Measurements from ENCODE around the gene ZBTB8OS. TPM values are rescaled to one million over a fixed set of nuclear protein-coding genes. Genes with fewer than 3 reads are reported as not detected.

ZBTB8OS gene
- total and polyA plus RNA-seq, 2 donors (not counting 3 experiments of a cell fraction or from before 2014, with no cell fraction given): 28.3 to 38.0 TPM

DNA sequence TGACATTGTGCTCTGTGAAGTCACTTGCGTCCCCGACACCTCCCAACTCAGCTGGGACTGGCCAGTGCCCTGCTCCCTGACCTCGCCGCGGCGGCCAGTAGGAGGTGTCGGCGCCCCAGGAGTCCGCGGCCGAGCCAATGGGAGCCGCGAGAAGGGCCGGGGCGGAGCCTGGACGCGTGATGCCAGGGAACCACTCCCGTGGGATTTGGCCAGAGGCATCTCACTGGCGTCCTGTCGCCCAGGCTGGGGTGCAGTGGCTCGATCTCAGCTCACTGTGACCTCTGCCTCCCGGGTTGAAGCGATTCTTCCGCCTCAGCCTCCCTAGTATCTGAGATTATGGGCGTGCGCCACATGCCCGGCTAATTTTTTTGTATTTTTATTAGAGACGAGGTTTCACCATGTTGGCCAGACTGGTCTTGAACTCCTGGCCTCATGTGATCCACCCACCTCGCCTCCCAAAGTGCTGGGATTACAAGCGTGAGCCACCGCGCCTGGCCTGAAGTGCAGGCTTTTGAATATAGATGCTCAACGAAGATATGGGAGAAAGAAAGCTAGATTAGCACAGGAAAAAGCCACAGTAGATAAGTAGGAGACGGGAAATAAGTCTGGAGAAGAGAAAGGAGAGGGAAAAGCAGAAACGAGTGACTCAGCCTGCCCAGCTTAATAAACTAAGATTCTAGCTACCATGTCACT is 38.0 kb downstream of the ZBTB8OS start:
- Histone ChIP-seq H4K20me1 (replicated peaks; ENCODE audit: control insufficient read depth, extremely low read depth, insufficient read depth, low read length) (no peaks in the 10 kb centered on the region), H3K27me3 (ENCODE audit: control insufficient read depth in 2 of 2, insufficient read depth in 2 of 2, low read length in 2 of 2) (no peaks in the 10 kb centered on the region), H3K4me3 (replicated peaks in 1 of 3; ENCODE audit: insufficient read depth in 1 of 3, low read depth in 1 of 3, low read length in 3 of 3) (peak overlapping the region; percentile 9 to 48 (median 44)), H3K9ac (replicated peaks; ENCODE audit: extremely low read depth, insufficient read depth, low read length) (peak overlapping the region; percentile 50), H3K79me2 (ENCODE audit: control insufficient read depth, insufficient read depth, low read length) (no peaks in the 10 kb centered on the region), H3K4me1 (ENCODE audit: control insufficient read depth, extremely low read depth, insufficient read depth, low read length) (no peaks in the 10 kb centered on the region), H3K27ac (ENCODE audit: insufficient read depth, low read depth, low read length) (peak overlapping the region; percentile 29), H3K9me3 (replicated peaks; ENCODE audit: control insufficient read depth, insufficient read depth, low read length) (no peaks in the 10 kb centered on the region), H3K9me1 (replicated peaks; ENCODE audit: control insufficient read depth, extremely low read depth, insufficient read depth, low read length) (no peaks in the 10 kb centered on the region), H3K36me3 (ENCODE audit: control insufficient read depth in 2 of 2, extremely low read depth in 1 of 2, insufficient read depth in 2 of 2, low read length in 2 of 2) (no peaks in the 10 kb centered on the region), H2AFZ (ENCODE audit: low read depth, low read length) (peak overlapping the region; percentile 73), H3K4me2 (ENCODE audit: insufficient read depth, low read length) (peak overlapping the region; percentile 56)
- DNase-seq (ENCODE audit: low read depth, low spot score) (peak; percentile 86), FAIRE-seq (peak; percentile 94)
- CTCF ChIA-PET: interaction anchor here (0.7 to 2.6 kb wide), 2 partner anchors 10 to 92 kb away, joined by 3 to 8 read pairs; no protein-coding TSS in a partner anchor
- POLR2A ChIA-PET: no interaction called here
- TF ChIP-seq POLR2A (IDR thresholded peaks at IDR 0.05; ENCODE audit: low read depth, low read length) (peak; percentile 90), POLR2AphosphoS5 (IDR thresholded peaks at IDR 0.05; ENCODE audit: insufficient read depth, low read depth, low read length) (peak; percentile 80), JUN (IDR thresholded peaks at IDR 0.05; ENCODE audit: borderline replicate concordance, insufficient read depth, insufficient read length, low read depth) (no peak), GATA2 (IDR thresholded peaks at IDR 0.05; ENCODE audit: insufficient read depth, insufficient read length, low read depth, low read length) (peak; percentile 36), MYC (IDR thresholded peaks at IDR 0.05; ENCODE audit: low read depth, low read length) (no peak)
- TF ChIP-seq, protein P1, sequence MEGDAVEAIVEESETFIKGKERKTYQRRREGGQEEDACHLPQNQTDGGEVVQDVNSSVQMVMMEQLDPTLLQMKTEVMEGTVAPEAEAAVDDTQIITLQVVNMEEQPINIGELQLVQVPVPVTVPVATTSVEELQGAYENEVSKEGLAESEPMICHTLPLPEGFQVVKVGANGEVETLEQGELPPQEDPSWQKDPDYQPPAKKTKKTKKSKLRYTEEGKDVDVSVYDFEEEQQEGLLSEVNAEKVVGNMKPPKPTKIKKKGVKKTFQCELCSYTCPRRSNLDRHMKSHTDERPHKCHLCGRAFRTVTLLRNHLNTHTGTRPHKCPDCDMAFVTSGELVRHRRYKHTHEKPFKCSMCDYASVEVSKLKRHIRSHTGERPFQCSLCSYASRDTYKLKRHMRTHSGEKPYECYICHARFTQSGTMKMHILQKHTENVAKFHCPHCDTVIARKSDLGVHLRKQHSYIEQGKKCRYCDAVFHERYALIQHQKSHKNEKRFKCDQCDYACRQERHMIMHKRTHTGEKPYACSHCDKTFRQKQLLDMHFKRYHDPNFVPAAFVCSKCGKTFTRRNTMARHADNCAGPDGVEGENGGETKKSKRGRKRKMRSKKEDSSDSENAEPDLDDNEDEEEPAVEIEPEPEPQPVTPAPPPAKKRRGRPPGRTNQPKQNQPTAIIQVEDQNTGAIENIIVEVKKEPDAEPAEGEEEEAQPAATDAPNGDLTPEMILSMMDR (IDR thresholded peaks at IDR 0.05; ENCODE audit: extremely low read depth in 1 of 2, insufficient read depth in 1 of 2, low read depth in 1 of 2, low read length in 2 of 2): peak in 1 of 2 donors; percentile 56
- dilution Hi-C loops (cut with MboI; ENCODE audit: extremely low pct_ligation_motif_present, low sequenced_read_pairs) (no loop called here), intact Hi-C loops (cut with micrococcal nuclease) (loop anchor here (2.0 kb wide), 2 partner anchors 38 to 164 kb away; partner anchors contain the start of genes RBBP4 and ZBTB8OS)
- TSS peak; percentile 78 for BruUV-seq (replicated peaks)
